BLaER1 (cell line): ENCODE results near the gene KCNA5.

Experiments
- H3K27ac ChIP-seq: shearing (Covaris generic); formaldehyde crosslinking; 2 replicates; pipeline ENCODE4 v1.8.1; 2022
- H3K27me3 ChIP-seq: shearing (Covaris generic); formaldehyde crosslinking; 2 replicates; pipeline ENCODE4 v1.8.1; 2022
- H3K36me3 ChIP-seq: shearing (Covaris generic); formaldehyde crosslinking; 2 replicates; pipeline ENCODE4 v1.8.1; 2022
- H3K4me1 ChIP-seq: shearing (Covaris generic); formaldehyde crosslinking; 2 replicates; pipeline ENCODE4 v1.8.1; 2022
- H3K4me2 ChIP-seq: shearing (Covaris generic); formaldehyde crosslinking; 2 replicates; pipeline ENCODE4 v1.8.1; 2022
- H3K4me3 ChIP-seq: shearing (Covaris generic); formaldehyde crosslinking; 2 replicates; pipeline ENCODE4 v1.8.1; 2022
- H3K9ac ChIP-seq: shearing (Covaris generic); formaldehyde crosslinking; 2 replicates; pipeline ENCODE4 v1.8.1; 2022
- H3K9me3 ChIP-seq: shearing (Covaris generic); formaldehyde crosslinking; 2 replicates; pipeline ENCODE4 v1.8.1; 2022
- H4K20me1 ChIP-seq: shearing (Covaris generic); formaldehyde crosslinking; 2 replicates; pipeline ENCODE4 v1.8.1; 2022
- Cebpa-rat ChIP-seq: shearing (Covaris generic); IDR thresholded peaks from 2 replicates; pipeline ENCODE4 v1.8.1; 2022

KCNA5 gene

DNA sequence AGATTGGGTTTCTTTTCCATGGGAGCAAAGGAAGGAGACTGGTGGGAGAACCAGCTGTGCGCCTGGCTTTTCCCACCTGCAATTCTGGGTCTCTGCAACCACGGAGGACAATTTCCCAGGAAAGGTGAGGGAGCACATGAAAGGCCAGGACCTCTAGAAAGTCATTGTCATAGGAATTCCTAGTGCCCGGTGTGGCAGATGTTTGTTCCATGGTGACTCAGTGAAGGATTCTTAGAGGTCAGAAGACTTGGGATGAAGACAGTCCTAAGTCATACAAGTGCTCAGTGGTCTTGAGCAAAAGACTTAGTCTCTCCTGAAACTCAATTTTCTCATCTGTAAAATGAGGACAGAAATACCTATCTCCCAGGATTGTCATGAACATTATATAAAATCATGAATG, 51.3 kb downstream of the KCNA5 start:
- Histone ChIP-seq H3K4me2 (no peak overlapping the region), H3K9me3 (no peaks in the 10 kb centered on the region), H3K9ac (no peak overlapping the region), H3K27ac (no peak overlapping the region), H3K4me3 (no peak overlapping the region), H4K20me1 (no peaks in the 10 kb centered on the region), H3K36me3 (no peaks in the 10 kb centered on the region), H3K27me3 (no peaks in the 10 kb centered on the region), H3K4me1 (no peaks in the 10 kb centered on the region)
- no peak for TF ChIP-seq Cebpa-rat
